HG02571 (cell line): Measurements from ENCODE around the gene SHF.
"Not testable (repeated sequence)": the region's sequence is repeated elsewhere in the genome, so short reads cannot be mapped to it uniquely, and the experiment has no call there.

ENCODE experiments used
- ATAC-seq: cut with Tn5 transposase; IDR thresholded peaks from one replicate; pipeline ENCODE4 v1.9.1; 2021; ENCODE audit warnings: mild to moderate bottlenecking, moderate library complexity; ENCODE audit not compliant: unreplicated experiment

SHF gene, protein sequence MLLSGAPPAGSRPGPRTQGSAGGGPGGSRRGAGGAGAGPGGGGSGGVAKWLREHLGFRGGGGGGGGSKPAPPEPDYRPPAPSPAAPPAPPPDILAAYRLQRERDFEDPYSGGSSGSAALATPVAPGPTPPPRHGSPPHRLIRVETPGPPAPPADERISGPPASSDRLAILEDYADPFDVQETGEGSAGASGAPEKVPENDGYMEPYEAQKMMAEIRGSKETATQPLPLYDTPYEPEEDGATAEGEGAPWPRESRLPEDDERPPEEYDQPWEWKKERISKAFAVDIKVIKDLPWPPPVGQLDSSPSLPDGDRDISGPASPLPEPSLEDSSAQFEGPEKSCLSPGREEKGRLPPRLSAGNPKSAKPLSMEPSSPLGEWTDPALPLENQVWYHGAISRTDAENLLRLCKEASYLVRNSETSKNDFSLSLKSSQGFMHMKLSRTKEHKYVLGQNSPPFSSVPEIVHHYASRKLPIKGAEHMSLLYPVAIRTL

DNA sequence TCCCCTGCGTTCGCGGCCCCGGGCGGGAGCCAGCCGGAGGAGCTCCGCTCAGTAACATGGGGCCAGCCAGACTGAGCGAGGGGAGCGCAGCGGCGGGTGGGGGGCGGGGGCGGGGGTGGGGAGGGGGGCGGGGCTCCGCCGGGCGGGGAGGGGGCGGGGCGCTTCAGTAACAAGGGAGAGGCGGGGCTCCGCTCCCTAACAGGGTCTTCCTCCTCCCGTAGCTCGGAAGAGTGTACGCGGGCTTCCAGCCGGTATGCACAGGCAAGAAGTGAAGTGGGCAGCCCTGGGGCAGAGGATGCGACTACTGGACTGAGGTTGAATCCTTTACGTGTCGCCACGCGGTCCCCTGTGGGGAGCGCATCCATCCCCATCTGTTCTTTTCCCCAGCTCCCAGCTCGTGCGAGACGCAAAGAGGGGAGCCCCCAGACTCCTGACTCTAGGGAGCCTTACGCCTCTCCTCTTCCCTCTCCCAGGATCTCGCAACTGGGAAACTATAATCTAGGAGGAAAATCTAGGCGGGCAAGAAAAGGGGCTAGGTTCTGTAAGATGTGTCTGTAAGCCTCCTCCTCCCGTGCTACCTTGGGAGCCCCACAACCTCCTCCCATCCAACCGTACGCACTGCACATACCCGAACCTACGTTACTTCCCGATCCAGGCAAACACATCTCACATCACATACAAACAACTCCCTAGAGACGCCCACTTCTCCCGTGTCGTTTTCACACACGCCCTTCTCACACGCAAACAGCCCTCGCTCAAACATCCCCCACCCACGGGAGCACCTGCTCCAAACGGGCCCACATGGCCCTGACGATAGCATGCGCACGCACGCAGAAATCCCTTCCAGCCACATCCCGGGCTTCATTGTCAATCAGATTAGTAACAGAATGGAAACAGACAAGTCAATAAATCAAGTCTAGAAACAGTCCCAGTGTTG lies at the start of gene SHF:
Gene SHF (minus strand): TSS at position 73 of the 937 bp plus-strand sequence. CDS start 15 bp downstream, at position 58.
- no peak for ATAC-seq

DNA sequence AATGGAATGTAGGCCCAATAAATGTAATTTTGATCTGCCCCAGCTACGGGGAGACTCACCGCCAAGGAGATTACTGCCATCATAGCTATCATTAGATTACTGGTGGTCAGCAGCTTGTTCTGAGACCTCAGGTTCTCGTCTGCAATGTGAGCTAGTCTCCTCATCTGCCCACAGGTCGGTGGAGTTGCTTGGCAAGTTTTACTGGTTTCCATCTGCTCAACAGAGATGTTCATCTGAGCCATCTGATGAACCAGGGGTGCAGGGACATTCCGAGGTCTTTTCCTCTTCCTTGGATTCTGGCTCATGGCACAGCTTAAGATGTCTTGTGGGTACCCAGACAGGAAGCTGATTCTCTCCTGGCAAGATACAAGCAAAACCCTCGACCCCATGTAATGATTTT lies 49.0 kb upstream of the SHF start:
- not testable (repeated sequence) for ATAC-seq

DNA sequence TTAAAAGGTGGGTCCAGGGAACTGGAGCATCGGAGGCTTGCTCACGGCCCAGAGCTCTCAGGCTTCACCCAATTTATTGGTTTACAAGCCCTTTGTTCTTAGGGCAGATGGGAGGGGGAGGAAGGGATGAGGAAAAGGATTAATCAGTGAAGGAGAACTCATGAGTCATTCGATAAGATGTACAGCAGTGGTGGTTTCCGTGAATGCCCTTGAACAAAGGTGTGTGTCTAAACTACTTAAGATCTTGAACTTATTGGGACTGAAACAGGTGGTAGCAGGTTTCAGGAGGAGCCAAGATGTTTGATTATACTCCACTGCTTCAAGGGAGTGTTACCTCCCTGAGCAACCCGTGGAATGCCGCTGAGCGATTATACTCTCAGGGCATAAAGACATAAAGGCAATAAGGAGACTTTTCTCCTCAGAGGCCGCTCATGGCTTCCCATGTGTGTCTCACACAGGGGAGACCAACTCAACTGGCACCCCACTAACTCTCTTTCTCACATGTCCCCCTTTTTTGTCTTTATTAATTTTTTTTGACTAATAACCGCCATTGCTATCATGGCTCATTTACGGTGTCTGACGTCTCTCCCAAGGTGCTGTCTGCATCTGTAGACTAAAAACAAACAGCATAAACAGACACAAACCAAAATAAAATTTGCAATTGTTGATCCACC lies 46.9 kb upstream of the SHF start:
- ATAC-seq, result no peak

DNA sequence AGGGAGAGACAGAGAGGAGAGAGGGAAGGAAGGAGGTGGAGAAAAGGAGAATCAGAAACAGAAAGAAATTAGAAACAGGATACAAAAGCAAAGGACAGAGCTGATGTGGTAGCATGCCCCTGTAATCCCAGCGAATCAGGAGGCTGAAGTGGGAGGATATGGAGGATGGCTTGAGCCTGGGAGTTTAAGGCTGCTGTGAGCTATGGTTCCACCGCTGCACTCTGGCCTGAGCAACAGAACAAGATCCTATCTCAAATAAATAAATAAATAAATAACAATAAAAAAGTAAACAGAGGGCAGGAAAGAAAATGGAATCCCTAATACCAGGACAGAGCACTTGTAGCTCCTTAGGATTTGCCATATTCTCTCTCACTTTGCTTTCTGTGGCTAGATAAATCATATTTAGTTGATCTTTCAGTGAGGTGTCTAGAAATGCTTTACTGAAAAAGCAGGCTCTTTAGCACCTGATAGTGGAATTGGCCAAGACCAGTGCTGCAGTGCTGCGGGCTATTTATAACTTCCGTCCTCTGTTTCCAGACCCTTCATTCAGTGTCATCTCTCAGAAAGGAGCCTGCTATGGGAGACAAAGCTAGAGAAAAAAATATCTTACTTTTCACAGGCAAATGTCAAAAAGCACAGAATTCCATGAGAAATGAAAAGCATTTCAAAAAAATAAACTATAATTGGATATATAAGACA lies 44.2 kb upstream of the SHF start:
- no peak for ATAC-seq

DNA sequence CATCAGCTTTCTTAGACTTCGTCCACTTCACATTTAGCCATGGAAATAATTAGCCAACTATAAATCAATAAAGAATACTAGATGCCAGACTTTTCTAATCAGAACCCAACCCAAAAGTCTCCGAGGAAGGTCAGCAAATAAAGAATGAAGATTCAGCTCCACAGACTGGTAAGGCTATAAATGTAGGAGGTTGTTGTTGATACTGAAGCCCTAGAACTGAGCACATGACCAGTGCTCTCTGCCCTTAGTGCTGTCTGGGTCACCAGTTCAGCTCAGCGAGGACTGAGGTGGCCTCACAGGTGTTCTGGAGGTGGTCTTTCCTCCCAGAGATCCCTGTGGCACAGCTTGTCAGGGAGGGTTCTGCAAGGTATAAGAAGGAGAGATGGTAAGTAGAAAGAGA lies 43.4 kb upstream of the SHF start:
- ATAC-seq, result no peak

DNA sequence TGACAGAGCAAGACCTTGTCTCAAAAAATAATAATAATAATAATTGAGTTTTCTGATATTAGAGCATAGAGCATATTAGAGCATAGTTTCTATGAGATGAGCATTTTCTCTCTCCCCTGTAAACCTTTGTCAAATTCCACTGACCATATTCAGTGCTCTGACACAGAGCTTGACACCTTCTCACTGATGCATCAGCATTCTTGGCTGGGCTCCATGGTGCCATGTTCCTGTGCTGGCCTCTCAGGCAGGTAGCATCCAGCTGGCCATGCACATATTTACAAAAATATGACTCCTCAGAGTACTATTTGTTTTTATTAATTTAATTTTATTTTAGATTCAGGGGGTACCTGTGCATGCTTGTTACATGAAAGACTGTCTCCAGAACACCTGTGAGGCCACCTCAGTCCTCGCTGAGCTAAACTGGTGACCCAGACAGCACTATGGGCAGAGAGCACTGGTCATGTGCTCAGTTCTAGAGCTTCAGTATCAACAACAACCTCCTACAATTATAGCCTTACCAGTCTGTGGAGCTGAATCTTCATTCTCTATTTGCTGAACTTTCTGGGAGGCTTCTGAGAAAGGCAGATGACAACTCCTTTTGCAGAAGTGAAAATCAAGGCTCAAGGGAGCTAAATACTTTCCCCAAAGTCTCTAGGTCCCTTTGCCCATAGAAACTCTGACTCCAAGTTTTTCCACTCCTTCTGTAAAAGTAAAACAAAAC lies 42.6 kb upstream of the SHF start:
- ATAC-seq, result no peak

DNA sequence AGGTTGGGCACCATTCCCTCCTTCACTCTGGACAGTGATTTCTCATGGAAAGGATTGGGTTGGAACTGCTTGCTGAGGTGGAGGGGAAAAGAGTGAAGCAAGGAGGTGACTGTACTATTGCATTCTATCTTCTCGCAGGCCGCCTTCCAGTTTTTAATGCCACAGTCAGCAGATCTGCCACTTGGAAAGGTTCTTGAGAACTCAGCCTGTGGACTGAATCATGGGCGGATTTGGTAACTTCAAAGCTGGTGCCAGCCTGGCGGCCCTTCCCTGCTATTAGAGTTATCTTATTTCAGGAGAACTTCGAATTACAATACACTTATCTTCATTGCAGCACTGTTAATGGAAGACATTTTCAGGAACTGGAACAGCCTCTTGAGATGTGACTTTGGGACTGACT lies 41.2 kb upstream of the SHF start:
- no peak for ATAC-seq

DNA sequence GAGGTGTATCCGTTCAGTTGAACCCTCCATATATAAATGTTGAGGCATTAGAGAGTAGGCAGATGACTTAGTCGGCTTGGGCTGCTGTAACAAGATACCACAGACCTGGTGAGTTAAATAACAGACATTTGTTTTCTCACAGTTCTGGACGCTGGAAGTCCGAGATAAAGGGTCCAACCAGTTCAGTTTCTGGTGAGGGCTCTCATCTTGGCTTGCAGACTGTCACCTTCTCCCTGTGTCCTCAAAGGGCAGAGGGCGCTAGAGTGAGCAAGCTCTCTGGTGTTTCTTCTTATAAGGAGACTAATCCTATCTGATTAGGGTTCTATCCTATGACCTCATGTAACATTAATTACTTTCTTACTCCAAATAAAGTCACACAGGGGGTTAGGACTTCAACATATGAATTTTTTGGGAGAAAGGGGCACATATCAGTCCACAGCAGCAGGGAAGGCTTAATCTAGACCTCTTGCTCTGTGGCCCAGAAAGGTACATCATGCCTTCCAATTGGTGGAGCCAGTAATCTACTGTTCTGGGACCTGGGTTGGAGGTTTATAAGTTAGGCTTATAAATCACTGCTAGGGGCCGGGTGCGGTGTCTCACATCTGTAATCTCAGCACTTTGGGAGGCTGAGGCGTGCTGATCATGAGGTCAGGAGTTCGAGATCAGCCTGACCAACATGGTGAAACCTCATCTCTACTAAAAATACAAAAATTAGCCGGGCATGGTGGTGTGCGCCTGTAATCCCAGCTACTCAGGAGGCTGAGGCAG lies 37.9 kb upstream of the SHF start:
- ATAC-seq, result no peak

DNA sequence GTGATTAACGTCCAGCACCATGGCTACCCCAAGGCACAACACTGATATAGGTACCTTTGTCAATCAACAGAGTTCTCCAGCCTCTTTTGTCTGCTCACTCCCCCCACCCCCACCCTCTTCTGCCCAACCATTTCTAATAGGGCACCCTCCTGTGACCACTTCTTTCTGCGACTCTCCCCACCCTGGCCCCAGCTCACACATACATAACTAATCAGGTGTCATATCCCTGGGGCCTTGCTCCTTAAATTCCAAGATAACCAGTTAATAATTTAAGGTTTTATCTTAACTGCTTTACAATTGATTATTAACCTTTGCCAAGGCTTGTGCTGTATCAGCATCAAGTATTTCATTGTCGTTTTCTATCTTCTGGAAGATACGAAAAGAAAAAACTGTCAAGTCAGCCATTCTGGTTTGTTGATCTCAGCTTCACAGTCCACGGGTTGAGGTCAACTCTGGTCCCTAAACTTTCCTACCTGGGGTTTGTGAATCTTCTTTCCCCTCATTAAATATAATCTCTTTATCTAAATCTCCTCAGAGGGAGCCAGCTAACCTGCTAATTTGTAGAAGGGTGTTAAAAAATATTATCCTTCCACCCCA lies 37.0 kb upstream of the SHF start:
- ATAC-seq, result no peak

DNA sequence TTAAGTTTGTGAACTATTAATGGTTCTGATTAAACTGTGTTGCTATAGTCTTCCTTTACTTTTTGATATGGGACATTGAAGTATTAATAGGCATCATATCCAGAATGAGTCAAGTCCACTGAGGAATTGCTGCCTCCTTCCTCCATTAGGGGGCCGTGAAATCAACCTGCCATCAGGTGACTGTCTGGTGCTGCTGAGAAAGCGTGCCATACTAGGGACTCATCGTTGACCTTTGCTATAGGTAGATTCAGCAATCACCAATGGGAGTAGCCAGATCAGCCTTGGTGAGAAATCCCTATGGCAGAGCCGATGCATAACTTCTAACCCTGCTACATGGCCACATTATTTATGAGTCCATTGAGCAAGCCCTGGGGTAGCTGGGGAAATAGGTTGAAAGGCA lies 34.2 kb upstream of the SHF start:
- ATAC-seq, result no peak

DNA sequence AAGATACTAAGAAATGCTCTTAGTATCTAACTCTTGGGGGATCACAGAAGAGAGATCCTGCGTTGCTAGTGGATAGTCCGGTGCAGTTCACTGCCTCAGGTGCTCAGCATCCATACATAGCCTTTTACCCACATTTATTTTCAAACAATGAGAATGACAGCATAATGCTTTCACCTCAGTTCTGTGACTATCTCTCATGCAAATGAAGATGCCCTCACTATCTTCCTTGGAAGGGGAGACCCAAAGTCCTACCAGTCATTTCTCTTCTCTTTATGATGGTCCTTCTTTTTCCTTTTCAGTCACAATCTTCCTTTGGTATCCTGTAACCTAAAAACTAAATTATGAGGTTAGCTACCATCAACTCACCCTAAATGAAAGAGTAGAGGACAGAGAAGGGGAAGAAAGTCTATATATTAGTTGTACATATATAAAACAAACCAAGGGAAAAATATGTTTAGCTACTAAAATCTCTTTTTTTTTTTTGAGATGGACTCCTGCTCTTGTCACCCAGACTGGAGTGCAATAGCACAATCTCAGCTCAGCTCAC lies 33.4 kb upstream of the SHF start:
- ATAC-seq, result no peak

DNA sequence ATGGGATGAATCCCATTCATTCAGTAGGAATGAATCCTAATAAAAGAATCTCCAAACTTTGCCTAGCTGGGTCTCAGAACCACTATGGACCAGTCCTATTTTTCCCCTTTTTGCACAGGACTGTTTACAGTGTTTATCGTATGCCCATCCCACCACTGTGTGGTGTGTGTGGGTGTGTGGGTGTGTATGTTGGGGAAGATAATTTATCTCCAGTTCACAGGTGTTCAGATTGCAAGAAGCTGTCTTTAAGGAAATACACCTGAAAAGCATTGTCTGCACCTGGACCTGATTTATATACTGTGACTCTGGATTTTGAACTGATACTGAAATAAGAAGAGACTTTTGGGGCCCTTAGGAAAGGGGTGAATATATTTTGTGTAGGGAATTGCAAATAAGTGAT lies 24.7 kb upstream of the SHF start:
- no peak for ATAC-seq

DNA sequence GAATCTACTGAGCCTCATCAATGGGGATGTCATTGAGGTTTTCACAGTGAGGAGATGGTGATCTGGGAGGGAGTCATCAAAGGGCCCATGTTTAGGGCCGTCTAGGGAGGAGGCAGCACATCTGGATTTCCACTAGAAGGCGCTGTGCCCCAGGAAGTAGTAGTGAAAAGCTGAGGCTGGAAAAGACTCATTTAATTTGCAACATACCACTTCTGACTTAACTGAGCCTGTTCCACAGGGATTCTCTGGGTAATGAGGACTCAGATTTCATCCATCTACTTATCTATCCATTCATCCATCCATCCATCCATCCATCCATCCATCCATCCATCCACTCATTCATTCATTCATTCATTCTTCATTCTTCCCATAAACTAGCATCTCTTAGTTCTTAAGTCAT lies 17.4 kb upstream of the SHF start:
- no peak for ATAC-seq

DNA sequence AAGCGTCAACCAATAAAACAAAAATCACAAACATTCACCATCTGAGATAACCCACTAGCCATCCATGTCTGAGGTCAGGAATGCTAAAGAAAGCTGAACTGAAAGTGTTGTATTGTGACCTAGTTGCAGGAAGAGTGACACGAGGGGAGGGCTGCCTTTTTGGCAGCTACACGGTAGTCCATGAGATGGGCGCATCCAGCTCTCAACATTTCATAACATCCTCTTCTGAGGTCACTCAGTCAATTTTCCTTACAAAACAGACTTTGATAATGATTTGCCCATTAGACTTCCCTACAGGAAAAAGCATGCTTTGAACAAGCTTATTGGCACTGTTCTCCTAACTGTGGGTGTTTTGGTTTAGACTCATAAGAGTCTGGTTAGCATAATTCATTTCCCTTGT lies 15.4 kb upstream of the SHF start:
- no peak for ATAC-seq

DNA sequence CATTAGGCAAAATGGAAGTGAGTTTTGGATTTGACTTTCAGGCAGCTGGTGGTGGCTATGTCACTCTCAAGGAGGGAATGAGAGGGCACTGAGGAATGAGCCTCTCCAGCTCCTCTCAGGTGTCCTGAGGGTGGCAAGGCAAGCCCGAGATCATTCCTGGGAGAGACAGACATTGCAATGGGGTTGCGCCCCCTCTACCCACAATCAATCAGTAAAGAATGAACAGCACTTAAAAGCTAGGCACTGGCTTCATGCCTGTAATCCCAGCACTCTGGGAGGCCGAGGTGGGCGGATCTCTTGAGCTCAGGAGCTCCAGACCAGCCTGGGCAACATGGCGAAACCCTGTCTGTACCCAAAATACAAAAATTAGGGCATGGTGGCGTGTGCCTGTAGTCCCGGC lies 14.1 kb upstream of the SHF start:
- no peak for ATAC-seq

DNA sequence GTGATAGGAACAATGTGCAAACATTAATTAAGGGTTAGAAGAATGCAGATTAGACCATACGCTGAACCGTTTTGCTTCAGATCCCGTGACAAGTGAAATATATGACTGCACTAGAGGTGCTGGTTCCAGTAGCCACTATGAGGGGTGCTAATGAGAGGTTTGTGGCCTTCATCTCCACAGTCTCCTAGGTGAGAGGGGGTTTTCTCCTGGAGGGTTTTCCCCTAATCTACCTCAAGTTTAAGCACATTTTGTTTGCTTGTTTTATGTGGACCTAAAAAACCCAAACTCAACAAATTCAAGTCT lies 13.7 kb upstream of the SHF start:
- no peak for ATAC-seq

DNA sequence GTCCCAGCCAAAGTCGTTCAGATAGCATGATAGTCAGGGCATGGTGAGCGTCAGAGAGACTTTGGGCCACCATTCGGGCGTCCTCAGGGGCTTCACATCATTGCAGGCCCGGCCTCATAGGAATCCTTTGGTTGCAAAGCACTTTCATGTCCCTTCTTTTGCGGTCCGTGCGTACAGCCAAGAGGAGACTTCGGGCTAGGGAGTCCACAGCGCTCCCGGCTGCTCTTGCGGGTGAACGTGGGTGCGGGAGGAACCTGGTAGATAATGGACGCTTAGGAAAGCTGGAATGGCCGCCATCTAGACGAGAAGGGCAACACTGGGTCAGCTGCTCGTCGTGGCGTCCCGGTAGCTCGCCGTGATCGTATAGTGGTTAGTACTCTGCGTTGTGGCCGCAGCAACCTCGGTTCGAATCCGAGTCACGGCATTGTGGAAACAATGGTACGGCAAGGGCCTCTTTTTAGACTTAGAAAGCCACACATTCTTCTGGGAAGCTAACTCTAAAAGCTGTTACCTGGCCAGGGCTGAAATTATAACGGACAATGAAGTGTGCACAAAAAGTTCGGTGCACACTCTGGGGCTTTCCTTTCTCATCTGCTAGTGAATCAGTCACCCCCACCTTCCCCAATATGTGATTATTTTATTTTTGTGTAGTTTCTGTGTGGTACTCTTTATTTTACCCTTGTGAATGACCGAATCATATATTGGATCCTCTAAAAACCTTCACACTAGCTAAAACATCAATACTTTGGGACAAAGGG lies 13.2 kb upstream of the SHF start:
- ATAC-seq, result no peak
